Stimulated activated CD8-positive, alpha-beta memory T cell treated with anti-CD3 and anti-CD28 coated beads, Interleukin-4, amount 100 ng/mL, for 48 hours (primary cell): Measurements from ENCODE around the gene ARFGAP3.

ENCODE experiments used
- DNase-seq: peaks from one replicate; pipeline ENCODE4 v3.0.0-alpha.2; 2020

Gene ARFGAP3

GRCh38 chr22:42883970-42884369 is 26.9 kb upstream of the ARFGAP3 start:
- no peak for DNase-seq

- no peak for DNase-seq
Observed at GRCh38 chr22:42883121-42883520, 26.0 kb upstream of the ARFGAP3 start.

DNA sequence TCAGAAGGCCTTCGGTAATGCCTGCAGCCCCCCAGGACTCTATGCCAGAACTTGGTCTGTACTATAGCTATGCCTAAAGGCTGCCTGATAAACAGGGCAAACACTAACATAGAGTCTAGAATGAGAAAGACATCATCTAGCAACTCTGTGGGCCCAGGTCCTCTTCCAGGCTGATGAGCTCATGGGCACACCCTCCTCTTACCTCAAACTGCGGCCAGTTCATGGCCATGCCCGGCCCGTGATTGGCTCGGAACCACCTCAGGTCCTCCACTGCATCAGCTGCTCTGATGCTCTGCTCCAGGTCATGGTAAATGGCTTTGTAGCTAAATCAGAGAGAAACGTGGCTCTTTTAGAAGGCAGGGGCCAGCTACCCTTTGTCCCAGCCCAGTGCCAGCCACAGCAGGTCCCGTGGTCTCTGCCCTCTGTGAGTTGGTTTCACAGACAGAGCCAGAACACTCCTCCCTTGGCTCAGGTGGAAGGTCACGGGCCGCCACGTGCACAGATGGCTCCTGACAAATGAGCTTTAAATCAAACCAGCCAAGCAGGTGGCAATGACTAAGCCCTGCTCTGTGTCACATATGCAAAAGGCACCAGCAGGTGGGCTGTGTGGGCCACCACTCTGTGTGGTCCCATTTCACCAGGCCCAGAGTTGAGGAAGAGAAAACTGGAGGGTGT is 25.0 kb upstream of the ARFGAP3 start:
- DNase-seq, result no peak

GRCh38 chr22:42881298-42881697 is 24.2 kb upstream of the ARFGAP3 start:
- DNase-seq, result no peak

- DNase-seq, result no peak
Observed at GRCh38 chr22:42880815-42881214, 23.7 kb upstream of the ARFGAP3 start.

DNA sequence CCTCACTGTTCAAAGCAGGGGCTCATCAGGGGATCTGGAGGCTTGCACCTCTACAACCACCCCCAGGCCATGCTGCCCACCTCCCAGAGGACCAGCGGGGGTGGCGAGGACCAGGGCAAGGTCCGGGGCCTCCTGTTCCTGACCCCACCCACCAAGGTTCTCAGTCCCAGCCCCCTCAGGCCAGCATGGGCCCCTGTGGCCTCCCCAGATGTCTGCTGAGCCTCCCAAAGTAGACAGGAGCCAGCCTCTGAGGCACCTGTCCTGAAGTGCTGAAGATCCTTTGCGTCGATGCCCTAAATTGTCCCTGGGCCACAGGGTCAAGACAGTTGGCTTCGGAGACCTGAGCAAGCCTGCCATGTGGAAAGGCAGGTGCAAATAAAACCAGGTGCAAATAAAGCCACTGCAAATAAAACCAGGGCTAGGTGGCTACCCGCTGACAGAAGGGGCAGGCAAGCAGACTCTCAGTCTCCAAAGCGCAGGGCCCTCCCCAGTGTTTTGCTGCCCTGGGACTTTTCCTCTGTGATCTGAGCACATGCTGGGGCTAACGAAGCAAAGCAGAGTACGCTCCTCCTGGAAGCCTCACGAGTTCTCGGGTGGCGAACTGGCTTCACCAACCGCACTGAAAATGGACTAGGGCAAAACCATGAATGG is 22.4 kb upstream of the ARFGAP3 start:
- DNase-seq, result no peak

DNA sequence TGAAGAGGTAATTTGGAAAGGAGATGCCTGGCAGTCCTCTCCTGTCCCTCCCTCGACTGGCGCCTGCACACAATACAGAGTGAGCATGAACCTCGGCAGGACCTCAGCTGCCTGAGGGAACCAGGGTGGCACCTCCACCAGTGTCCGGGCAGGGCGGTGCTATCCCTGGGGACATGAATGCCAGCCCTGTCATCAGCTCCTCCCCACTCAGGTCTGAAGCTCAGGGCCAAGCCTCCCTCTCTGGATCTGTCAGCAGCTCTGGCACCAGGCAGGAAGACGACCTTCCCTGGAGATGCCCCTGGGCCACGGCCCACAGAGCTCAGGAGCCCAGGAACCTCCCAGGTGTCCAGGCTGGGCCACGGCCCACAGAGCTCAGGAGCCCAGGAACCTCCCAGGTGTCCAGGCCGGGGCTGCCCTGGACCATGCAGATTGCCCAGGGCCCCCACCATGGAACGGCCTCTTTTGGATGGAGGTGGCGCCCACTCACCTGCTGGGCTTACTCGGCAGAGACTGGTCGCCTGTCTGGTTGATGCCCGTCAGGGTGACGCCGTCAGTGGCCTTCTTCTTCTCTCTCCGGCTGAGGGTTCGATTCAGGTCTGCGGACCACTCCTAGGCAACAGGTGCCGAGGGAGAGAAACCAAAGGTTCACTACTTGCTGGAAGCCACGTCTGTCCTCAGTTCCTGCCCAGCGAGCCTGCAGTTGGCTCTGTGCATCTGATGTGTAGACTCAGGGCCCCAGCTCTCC is 21.7 kb upstream of the ARFGAP3 start:
- DNase-seq, result no peak

DNA sequence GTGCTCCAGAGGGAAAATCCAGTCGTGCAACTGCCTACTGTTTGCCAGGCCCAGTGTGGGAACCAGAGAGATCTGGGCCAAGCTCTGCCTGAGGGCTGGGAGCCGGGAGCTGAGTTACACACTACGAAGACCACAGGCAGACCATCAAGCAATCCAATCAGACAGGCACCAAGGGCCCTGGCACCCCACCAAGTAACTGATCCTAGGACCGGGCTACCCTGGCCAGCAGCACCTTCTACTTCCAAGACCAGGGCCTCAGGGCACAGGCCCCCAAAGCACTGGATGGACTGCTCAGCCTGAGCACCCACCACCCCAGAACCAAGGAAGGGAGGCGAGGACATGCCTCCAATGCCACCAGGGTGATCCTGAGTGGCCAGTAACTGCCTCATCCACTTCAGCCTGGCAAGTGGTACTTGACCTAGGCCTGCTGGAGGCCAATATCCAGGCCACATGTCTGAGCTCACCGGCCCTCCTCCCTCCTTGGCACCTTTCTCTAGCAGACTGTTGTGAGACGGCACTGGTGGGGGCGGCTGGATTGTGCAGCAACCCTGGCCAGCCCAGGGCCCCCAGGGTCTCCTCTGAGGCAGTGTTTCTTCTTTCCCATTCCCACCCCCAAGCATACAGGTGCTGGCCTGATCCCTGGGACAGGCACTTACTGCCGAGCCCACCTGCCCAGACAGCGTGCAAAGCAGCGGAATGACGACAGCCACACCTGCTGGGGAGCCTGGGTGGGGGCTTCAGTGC is 20.7 kb upstream of the ARFGAP3 start:
- no peak for DNase-seq

- DNase-seq, result no peak
Observed at GRCh38 chr22:42877158-42877557, 20.1 kb upstream of the ARFGAP3 start.

GRCh38 chr22:42876041-42876440 is 19.0 kb upstream of the ARFGAP3 start:
- DNase-seq, result no peak

- no peak for DNase-seq
Observed at GRCh38 chr22:42874010-42874409, 16.9 kb upstream of the ARFGAP3 start.

GRCh38 chr22:42873356-42873755 is 16.3 kb upstream of the ARFGAP3 start:
- no peak for DNase-seq

- DNase-seq, result no peak
Observed at GRCh38 chr22:42872821-42873220, 15.7 kb upstream of the ARFGAP3 start.

DNA sequence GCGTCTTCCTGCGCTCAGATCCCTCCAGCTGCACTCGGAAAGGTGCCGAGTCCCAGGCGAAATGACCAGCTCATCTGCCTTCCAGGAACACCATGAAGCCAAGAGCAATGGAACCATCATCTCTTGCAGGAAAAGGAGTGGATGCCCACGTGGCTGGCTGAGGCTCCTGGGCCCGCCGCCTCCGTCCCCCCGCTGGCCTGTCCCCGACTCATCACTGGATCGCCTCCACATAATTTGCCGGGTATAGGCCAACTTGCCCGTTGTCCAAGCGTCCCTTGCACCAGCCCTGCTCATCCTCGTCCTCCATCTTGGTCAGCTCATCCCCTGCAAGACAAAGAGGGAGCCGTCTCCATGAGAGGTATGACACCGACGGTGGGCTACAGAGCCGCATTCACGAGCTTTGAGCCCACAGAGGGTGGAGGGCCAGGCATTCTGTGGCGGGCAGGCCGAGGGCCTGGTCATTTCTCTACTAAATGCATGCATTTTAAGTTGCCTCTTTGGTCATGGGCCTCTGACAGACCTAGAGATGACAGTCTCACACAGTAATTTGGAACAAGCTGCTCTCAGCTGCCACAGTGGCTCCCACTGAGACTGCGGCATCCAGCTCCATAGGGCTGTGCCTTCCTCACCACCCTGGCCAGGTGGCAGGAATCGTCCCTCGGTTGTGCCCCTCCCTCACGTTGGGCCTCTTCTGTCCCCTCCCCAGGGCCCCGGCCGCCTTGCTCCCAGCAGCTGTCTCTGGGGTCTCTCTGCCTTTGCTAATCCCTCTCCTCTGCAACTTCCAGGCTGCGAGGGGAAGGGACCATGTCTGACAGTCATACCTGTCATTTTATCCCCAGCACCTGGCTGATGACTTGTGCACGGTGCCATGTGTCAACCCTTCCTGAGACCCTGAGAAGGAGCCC is 14.3 kb upstream of the ARFGAP3 start:
- DNase-seq, result no peak

- no peak for DNase-seq
Observed at GRCh38 chr22:42869888-42870480, 12.9 kb upstream of the ARFGAP3 start.

DNA sequence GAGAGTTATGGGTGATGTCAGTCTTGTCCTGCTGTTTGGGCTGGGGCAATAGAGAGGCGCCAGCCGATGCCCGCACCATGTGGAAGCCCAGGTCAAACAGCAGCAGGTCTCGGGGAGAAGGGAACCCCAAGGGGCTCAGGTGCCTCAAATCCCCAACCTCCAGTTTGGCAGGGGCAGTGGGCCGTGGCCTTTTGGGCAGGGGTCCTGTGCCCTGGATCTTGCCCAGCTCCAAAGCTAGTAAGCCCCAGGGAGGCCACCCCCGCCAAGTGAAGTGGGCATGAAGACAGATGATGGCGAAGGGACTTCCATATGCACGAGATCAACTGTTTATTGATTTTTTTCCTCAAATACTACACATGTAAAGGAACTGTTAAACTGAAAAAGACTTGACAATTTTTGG is 12.4 kb upstream of the ARFGAP3 start:
- no peak for DNase-seq

GRCh38 chr22:42868751-42869251 is 11.7 kb upstream of the ARFGAP3 start:
- DNase-seq, result no peak

DNA sequence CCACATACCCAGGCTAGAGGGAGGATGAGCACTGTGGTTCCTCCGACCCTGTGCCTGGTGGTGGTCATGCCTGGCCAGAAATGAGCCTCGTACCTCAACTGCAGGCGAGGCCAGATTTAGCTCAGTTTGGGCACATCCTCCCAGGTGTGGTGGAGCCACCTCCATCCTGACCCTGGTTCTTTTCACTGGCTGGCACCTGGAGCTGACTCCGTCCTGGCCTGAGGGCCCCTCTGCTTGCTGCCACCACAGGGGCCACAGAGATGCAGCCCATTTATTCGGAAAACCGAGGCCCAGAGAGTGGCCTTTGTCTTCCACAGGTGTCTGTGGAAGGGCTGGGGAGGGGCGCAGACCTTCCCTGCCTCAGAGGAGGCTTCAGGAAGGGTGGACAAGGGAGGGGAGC is 9.0 kb upstream of the ARFGAP3 start:
- DNase-seq, result no peak

DNA sequence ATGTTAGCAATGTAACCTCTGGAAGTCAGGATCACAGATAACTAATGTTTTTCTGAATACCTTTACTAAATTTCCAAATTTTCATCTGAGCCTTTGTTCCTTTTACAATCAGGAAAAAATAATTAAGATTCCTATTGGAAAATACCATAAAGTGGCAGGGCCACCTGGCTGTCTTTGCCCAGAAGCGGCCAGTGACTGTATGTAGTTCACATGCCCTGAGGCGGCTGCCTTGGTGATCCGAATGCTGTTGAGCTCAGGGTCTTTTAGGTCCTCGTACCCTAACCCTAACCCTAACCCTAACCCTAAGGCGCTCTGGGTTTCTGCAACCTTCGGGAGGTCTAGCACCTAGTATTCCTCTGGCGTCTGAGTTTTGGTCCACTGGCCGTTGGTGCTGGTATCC is 8.5 kb upstream of the ARFGAP3 start:
- DNase-seq, result no peak

GRCh38 chr22:42863349-42863961 is 6.4 kb upstream of the ARFGAP3 start:
- DNase-seq, result peak; percentile 48

DNA sequence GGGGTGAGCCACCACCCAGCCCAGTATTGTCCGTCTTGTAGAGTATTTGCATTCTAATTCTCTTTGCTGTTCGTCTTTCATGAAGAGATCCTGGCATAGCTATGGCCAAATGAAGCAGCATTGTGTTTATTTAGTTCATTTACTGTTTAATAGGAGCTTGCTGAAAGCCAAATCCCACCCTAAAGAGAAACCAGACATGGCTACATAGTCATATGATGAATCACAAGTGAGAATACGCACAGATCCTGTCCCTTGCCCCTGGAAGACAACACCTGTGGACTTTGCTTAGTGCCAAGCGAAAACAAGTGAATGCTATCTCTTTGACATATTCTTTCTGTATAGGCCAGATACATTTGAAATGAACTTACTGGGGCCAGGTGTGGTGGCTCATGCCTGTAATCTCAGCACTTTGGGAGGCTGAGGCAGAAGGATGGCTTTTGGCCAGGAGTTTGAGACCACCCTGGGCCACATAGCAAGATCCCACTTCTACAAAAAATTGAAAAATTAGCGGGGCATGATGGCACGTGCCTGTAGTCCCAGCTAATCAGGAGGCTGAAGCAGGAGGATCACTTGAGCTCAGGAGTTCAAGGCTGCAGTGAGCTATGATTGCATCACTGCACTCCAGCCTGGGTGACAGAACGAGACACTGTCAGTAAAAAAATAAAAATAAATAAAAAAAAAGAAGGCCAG is 5.1 kb upstream of the ARFGAP3 start:
- DNase-seq, result no peak
